Measurements from ENCODE around the gene MPIG6B. TPM values are rescaled to one million over a fixed set of nuclear protein-coding genes. Genes with fewer than 3 reads are reported as not detected.

MPIG6B gene
- polyA plus RNA-seq, 4 donors, result 1.1 to 2.9 (median 1.4) TPM

- no peak for DNase-seq (ENCODE audit: low read depth in 4 of 4, low spot score in 3 of 4)
Measured at GRCh38 chr6:31720196-31720770, 2.9 kb upstream of the MPIG6B start.

DNA sequence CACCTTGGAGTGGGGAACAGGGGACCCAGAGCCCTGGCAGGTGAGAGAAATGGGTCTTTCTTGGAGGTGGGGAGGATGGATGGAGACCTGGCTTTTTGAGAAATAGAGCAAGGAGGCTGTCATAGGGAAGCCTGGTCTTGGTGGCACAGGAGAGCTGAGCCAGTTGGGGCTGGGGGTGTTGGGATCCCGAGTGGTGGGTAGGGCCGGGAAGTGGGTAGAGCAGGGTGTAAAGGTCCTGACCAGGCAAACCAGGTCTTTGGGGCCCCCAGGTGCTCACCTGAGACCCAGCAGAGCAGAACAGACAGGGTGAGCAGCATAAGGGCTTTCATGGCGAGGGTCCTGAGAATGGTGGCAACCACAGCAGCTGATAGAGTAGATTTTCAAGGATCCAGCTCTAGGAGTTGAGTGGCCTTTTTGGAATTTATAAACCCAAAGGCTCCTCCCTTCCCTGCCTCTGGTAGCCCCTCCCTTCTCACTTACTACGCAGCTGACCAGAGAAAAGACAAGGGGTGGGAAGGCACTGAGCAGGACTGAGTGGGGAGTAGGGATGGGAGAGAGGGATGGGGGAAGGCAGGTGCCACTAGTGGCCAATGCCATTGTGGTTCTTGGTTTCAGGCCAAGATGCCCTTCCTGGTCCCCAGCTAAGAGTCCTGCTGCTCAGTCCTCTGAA, 1.7 kb upstream of the MPIG6B start, which contains the start of gene LY6G6C:
Gene LY6G6C (minus strand): TSS at position 396 of the 670 bp plus-strand sequence. CDS start 67 bp downstream, at position 329.
- no peak for DNase-seq (ENCODE audit: low read depth in 4 of 4, low spot score in 3 of 4)

GRCh38 chr6:31722173-31722572, 1.0 kb upstream of the MPIG6B start:
- no peak for DNase-seq (ENCODE audit: low read depth in 4 of 4, low spot score in 3 of 4)

- DNase-seq (ENCODE audit: low read depth in 4 of 4, low spot score in 3 of 4), result no peak
Measured at GRCh38 chr6:31723980-31724691, 963 bp downstream of the MPIG6B start.

DNA sequence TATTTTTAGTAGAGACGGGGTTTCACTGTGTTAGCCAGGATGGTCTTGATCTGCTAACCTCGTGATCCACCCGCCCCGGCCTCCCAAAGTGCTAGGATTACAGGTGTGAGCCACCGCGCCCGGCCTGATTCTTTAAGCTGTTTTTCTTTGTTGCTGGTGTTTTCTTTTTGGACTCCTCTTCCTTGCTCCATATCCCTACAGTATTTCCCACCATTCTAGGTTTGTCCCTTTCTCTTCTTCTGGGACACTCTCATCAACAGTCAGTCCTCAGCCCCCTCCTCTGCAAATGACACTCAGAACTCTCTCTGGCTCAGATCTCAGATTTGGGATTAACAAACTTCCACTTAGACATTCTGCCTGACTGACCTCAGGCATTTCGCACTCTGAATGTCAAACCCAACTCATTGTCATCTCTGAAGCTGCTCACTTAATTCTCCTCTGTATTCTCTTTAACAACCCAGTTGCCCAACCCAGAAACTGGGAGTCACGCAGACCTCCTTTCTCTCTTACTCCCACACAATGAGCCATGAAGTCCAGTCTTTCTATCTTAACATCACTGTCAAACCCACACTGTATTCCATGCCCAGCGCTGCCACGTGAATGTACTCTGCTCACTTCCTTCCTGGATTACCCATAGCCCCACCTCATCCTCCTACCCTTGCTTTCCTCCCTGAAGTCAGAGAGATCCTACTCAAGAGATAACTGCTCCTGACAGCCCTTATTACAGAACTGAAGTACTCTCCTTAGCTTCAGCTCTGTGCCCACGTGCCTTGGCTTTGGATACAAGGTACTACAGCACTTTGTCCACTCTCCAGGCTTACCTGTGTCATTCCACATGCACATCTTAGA, 2.6 kb downstream of the MPIG6B start:
- no peak for DNase-seq (ENCODE audit: low read depth in 4 of 4, low spot score in 3 of 4)

GRCh38 chr6:31727034-31727716, 4.0 kb downstream of the MPIG6B start:
- DNase-seq (ENCODE audit: low read depth in 4 of 4, low spot score in 3 of 4), result no peak

GRCh38 chr6:31727717-31728671, 4.8 kb downstream of the MPIG6B start:
- no peak for DNase-seq (ENCODE audit: low read depth in 4 of 4, low spot score in 3 of 4)

DNA sequence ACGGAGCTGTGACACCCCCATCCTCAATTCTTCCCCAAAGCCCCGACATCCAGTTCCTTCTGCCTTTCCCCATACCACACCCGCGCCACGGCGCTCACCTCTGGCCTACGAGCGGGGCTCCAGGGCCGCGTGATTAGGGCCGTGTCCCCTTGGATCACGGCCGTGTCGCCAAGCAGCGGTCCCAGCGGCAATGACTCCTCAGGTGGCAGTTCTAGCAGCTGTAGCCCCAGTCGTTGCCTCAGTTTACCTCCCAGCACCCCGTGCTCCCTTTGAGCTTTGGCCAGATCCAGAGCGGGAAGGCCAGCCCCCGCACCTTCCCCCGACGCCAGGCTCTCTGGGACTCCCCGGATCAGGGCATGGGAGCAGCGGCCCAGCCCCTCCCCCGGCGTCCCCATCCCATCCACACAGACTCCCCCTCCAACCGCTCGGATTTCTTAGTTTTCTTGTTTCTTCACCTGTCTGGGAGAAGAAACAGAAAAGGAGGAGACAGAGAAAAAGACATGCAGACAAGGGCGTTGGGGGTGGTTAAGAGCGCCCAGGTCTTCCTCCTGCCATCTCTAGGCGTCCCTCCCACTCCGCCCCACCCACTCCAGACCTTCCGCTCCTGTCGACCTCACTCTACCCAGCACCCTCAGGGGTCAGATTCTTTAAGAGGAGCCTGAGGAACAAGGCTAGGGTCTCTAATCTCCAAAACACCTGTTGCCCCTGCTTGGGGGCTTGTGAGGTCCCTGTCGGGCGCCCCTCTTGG, 5.8 kb downstream of the MPIG6B start, which contains the start of gene DDAH2:
Gene DDAH2 (minus strand): TSS at position 533 of the 748 bp plus-strand sequence. CDS start 138 bp downstream, at position 395.
- DNase-seq (ENCODE audit: low read depth in 4 of 4, low spot score in 3 of 4), result no peak

DNA sequence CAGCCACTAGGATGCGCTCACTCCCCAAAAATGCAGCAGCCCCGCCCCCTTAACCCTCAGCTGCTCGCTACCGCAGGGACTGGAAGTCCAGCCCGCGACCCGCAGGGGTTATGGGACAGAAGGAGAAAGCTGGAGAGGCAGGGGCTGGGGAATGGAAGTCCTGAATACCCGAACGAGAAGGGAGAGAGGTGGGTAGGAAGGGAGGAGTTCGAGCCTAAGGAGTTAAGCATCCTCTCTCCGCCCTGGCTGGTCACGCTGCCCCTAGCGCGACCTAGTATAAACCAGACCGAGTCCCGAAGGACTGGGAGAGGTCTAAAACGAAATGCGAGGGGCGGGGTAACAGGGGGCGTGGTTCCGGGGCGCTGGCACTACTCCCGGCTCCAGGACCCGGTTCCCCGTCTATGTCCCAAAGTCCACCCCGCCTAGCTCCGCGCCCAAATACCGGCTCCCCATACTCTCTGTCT, 6.4 kb downstream of the MPIG6B start:
- peak in 3 of 4 donors; percentile 85 to 89 (median 87) for DNase-seq (ENCODE audit: low read depth in 4 of 4, low spot score in 3 of 4)

DNA sequence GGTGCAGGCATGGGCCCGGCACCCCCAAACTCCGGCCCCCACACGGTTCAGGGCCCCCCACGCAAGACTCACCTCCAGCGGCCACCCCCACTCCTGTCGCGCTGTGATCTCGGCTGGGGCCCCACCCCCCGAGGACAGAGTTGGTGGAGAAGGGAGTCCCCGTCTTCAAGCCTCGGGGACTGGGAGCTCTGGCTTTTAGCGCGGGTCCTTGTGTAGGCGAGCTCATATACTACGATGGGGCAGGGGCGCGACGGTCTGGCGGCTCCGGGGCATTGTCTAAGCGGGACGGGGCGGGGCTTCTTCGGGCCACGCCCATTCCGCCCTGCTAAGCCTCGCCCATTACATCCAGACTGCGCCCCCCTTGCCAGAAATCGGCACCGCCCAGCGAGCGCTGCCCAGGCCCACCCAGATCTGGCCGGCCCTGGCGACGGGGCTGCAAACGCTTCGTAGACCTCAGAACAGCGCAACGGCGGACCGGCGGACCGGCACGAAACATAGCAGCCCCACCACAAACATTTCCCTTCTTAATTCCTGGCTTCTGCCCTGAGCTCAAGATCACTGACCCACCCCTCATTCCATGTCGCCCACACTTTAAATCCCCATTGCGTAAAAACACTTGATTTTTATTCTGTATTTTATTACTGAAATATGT, 6.9 kb downstream of the MPIG6B start:
- peak in 3 of 4 donors; percentile 82 to 87 (median 85) for DNase-seq (ENCODE audit: low read depth in 4 of 4, low spot score in 3 of 4)

GRCh38 chr6:31730631-31731086, 7.5 kb downstream of the MPIG6B start:
- DNase-seq (ENCODE audit: low read depth in 4 of 4, low spot score in 3 of 4), result no peak

- DNase-seq (ENCODE audit: low read depth in 4 of 4, low spot score in 3 of 4), result no peak
Measured at GRCh38 chr6:31732029-31732428, 8.9 kb downstream of the MPIG6B start.

GRCh38 chr6:31733734-31734133, 10.6 kb downstream of the MPIG6B start:
- no peak for DNase-seq (ENCODE audit: low read depth in 4 of 4, low spot score in 3 of 4)

DNA sequence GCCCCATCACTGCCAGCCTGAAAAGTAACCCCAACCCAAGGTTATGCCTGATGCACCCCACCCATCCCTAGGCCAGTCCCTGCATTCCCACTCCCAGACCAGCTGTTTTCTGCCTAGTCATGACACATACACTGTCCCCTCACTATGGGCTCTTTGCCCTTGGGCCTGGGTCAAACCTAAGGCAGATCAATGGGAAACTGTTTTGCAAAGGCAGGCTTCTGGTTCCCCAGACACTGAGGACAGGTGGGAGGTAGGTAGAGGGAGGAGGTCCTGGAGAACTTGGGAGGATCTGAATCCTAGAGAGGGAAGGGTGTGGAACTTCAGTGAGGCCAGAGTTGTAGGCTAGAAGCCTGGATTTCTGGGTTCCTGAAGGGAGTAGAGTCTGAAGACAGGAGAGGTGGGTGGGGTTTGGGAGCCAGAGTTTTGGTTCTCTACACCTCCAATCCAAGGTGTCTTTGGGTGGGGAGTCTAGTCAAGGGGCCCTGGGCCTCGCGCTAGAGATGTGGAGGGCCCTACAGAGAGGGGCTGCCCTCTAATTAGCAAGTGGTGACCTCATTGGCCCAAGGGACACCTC, 11.2 kb downstream of the MPIG6B start:
- no peak for DNase-seq (ENCODE audit: low read depth in 4 of 4, low spot score in 3 of 4)

DNA sequence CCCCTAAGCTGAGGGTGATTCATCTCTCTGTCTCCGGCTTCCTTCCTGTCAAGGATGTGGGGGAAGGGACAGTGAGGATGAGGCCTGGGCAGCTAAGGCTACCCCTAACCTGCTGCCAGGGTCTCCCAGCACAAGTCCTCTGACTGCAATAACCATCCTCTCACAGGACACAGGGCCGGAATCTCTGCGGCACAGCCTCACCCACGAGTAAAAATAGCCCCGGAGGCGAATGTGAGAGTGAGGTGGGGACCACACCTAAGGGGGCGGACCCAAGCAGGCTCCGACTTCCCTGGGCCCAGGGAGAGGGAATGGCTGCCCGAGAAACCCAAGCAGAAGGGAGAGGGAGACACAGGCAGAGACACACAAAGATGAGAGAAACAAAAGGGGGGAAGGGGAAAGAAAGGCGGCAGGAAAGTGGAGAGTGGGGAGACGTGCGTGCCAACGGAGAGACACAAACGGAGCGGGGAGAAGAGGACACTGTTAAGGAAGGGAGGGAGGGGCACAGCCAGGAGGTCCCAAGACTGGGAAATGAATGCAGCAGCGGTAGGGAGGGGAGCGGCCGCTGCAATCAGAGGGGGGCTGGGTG, 11.7 kb downstream of the MPIG6B start:
- DNase-seq (ENCODE audit: low read depth in 4 of 4, low spot score in 3 of 4), result peak in 1 of 4 donors; percentile 39

DNA sequence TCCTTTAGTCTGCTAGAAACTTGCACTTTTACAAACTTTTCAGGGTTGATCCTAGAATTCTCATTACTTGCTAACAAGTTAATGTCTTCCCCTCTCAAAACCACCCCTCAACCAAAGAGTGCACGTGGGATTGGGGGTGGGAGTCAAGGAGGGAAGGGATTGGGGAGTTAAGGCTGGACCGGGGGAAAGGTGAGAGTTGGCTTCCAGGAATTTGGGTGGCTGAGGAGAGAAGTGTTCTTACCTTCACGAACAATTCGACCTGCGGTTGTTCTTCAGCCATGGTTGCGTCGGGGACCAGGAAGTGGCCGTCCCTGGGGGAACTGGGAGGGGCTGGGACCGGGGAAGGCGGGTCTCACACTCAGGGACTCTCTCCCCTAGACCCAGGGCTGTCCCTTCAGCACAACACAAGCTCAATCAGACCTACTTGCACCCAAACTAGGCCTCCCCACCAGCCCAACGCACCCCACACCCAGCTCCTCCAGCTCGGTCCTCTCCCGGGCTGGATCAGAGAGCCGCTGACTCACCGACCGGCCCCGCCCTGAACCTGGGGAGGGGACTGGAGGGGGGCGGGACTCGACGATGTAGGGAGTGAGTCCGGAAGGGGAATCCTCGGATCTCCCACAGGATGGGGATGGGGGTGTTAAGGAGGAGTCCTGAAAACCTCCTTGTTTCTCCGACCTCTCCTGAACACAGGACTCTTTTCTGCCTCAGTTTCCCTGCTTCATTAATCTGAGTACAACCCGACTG, 13.0 kb downstream of the MPIG6B start, which contains the start of gene CLIC1:
Gene CLIC1 (minus strand): TSS at position 510 of the 747 bp plus-strand sequence. CDS start 230 bp downstream, at position 280.
- DNase-seq (ENCODE audit: low read depth in 4 of 4, low spot score in 3 of 4), result peak in 1 of 4 donors; percentile 54
